ENCODE results near the gene SLC35D3. TPM values are rescaled to one million over a fixed set of nuclear protein-coding genes. Genes with fewer than 3 reads are reported as not detected.

SLC35D3 gene
- total and polyA plus RNA-seq, 2 donors (not counting 3 experiments of a cell fraction or from before 2014, with no cell fraction given), result not detected

GRCh38 chr6:136964398-136964797 lies 42.3 kb downstream of the SLC35D3 start:
- POLR2A ChIA-PET, result no interaction called here
- dilution Hi-C loops (cut with MboI; ENCODE audit: extremely low pct_ligation_motif_present, low sequenced_read_pairs), result no loop called here
- no peak for FAIRE-seq

More at GRCh38 chr6:136964398-136964797, 42.3 kb downstream of the SLC35D3 start:
- no peak overlapping the region for H3K4me3 ChIP-seq (replicated peaks in 1 of 3; ENCODE audit: insufficient read depth in 1 of 3, low read depth in 1 of 3, low read length in 3 of 3)
- H3K36me3 ChIP-seq (ENCODE audit: control insufficient read depth in 2 of 2, extremely low read depth in 1 of 2, insufficient read depth in 2 of 2, low read length in 2 of 2), result no peaks in the 10 kb centered on the region
- H3K9ac ChIP-seq (replicated peaks; ENCODE audit: extremely low read depth, insufficient read depth, low read length), result no peak overlapping the region
- no peak overlapping the region for H2AFZ ChIP-seq (ENCODE audit: low read depth, low read length)
- no peaks in the 10 kb centered on the region for H4K20me1 ChIP-seq (replicated peaks; ENCODE audit: control insufficient read depth, extremely low read depth, insufficient read depth, low read length)
- TF ChIP-seq EZH2 (IDR thresholded peaks at IDR 0.05; ENCODE audit: borderline replicate concordance, low read depth, low read length, severe bottlenecking) (no peak), JUN (IDR thresholded peaks at IDR 0.05; ENCODE audit: borderline replicate concordance, insufficient read depth, insufficient read length, low read depth) (no peak), MAX (IDR thresholded peaks at IDR 0.05; ENCODE audit: insufficient read depth, insufficient read length) (no peak), FOS (IDR thresholded peaks at IDR 0.05; ENCODE audit: borderline replicate concordance, insufficient read depth, low read length) (no peak), CTCF (IDR thresholded peaks at IDR 0.05; ENCODE audit: extremely low read depth in 1 of 2, insufficient read depth in 1 of 2, low read depth in 1 of 2, low read length in 2 of 2) (no peak), MYC (IDR thresholded peaks at IDR 0.05; ENCODE audit: low read depth, low read length) (no peak), GATA2 (IDR thresholded peaks at IDR 0.05; ENCODE audit: insufficient read depth, insufficient read length, low read depth, low read length) (no peak), POLR2A (IDR thresholded peaks at IDR 0.05; ENCODE audit: low read depth, low read length) (no peak), POLR2AphosphoS5 (IDR thresholded peaks at IDR 0.05; ENCODE audit: insufficient read depth, low read depth, low read length) (no peak)
- H3K27me3 ChIP-seq (ENCODE audit: control insufficient read depth in 2 of 2, insufficient read depth in 2 of 2, low read length in 2 of 2), result peaks cover 0 to 10% of the 10 kb centered on the region in 2 experiments
- H3K4me1 ChIP-seq (ENCODE audit: control insufficient read depth, extremely low read depth, insufficient read depth, low read length), result no peaks in the 10 kb centered on the region
- H3K27ac ChIP-seq (ENCODE audit: insufficient read depth, low read depth, low read length), result no peak overlapping the region
- H3K79me2 ChIP-seq (ENCODE audit: control insufficient read depth, insufficient read depth, low read length), result no peaks in the 10 kb centered on the region
- H3K4me2 ChIP-seq (ENCODE audit: insufficient read depth, low read length), result no peak overlapping the region
- BruUV-seq (replicated peaks), result no TSS peak
- no peaks in the 10 kb centered on the region for H3K9me3 ChIP-seq (replicated peaks; ENCODE audit: control insufficient read depth, insufficient read depth, low read length)
- DNase-seq (ENCODE audit: low read depth, low spot score), result no peak
- intact Hi-C loops (cut with micrococcal nuclease), result no loop called here
- CTCF ChIA-PET, result interaction anchor here (1.4 to 1.5 kb wide), 2 partner anchors 9 to 677 kb away, joined by 3 to 5 read pairs; no protein-coding TSS in a partner anchor
- H3K9me1 ChIP-seq (replicated peaks; ENCODE audit: control insufficient read depth, extremely low read depth, insufficient read depth, low read length), result no peaks in the 10 kb centered on the region

Data from endothelial cell of umbilical vein (primary cell).